ENCODE measurements around the gene GAN.
A peak's percentile ranks its signal among the peaks of the same experiment; 100 is the strongest.

Gene GAN

GRCh38 chr16:81358860-81359259, 44.1 kb downstream of the GAN start:
- no peak for DNase-seq

GRCh38 chr16:81360135-81360534, 45.4 kb downstream of the GAN start:
- DNase-seq: no peak

GRCh38 chr16:81365731-81366130, 51.0 kb downstream of the GAN start:
- no peak for DNase-seq

- DNase-seq: no peak
Measured at GRCh38 chr16:81366316-81366932, 51.7 kb downstream of the GAN start.

- DNase-seq: no peak
Measured at GRCh38 chr16:81367821-81368220, 53.1 kb downstream of the GAN start.

GRCh38 chr16:81369888-81370504, 55.2 kb downstream of the GAN start:
- no peak for DNase-seq

- no peak for DNase-seq
Measured at GRCh38 chr16:81371106-81371505, 56.3 kb downstream of the GAN start.

- DNase-seq: no peak
Measured at GRCh38 chr16:81374550-81374949, 59.8 kb downstream of the GAN start.

GRCh38 chr16:81376880-81377279, 62.1 kb downstream of the GAN start:
- peak; percentile 13 to 42 for DNase-seq

- DNase-seq: no peak
Measured at GRCh38 chr16:81378049-81378448, 63.3 kb downstream of the GAN start.

- DNase-seq: no peak
Measured at GRCh38 chr16:81380932-81381331, 66.2 kb downstream of the GAN start.

GRCh38 chr16:81384006-81384405, 69.2 kb downstream of the GAN start:
- DNase-seq: no peak

- DNase-seq: no peak
Measured at GRCh38 chr16:81385031-81385756, 70.4 kb downstream of the GAN start.

GRCh38 chr16:81388357-81388756, 73.6 kb downstream of the GAN start:
- no peak for DNase-seq

GRCh38 chr16:81390840-81391239, 76.1 kb downstream of the GAN start:
- no peak for DNase-seq

GRCh38 chr16:81392011-81392410, 77.2 kb downstream of the GAN start:
- DNase-seq: no peak

GRCh38 chr16:81394416-81394815, 79.7 kb downstream of the GAN start:
- no peak for DNase-seq

GRCh38 chr16:81394966-81395655, 80.3 kb downstream of the GAN start:
- DNase-seq: no peak

GRCh38 chr16:81397058-81397878, 82.5 kb downstream of the GAN start:
- DNase-seq: no peak

GRCh38 chr16:81397879-81398520, 83.2 kb downstream of the GAN start:
- DNase-seq: no peak

- no peak for DNase-seq
Measured at GRCh38 chr16:81399909-81400308, 85.1 kb downstream of the GAN start.

Measured in stimulated activated CD4-positive, alpha-beta T cell treated with anti-CD3 and anti-CD28 coated beads, Interleukin-4, amount 100 ng/mL, for 4 hours (primary cell).